Measurements from ENCODE around the gene KRT77. TPM values are rescaled to one million over a fixed set of nuclear protein-coding genes. Genes with fewer than 3 reads are reported as not detected.

Gene KRT77
- polyA plus RNA-seq, 1 of the 3 experiments (the other 2 are of a cell fraction), result not detected

- no peak for TF ChIP-seq USF2 (IDR thresholded peaks at IDR 0.05; ENCODE audit: borderline replicate concordance, low read depth, low read length)
- no peak for TF ChIP-seq NFIC (IDR thresholded peaks at IDR 0.05; ENCODE audit: borderline replicate concordance)
- TF ChIP-seq MXI1 (IDR thresholded peaks at IDR 0.05; ENCODE audit: low read depth, low read length), result no peak
These were observed 27.5 kb upstream of the KRT77 start (continued) for GRCh38 chr12:52730793-52731192.

GRCh38 chr12:52730383-52730782, 27.1 kb upstream of the KRT77 start:
- no peaks in the 10 kb centered on the region for H3K79me2 ChIP-seq (ENCODE audit: insufficient read depth)
- no peaks in the 10 kb centered on the region for H3K9me3 ChIP-seq
- POLR2A ChIA-PET, result no interaction called here
- no peaks in the 10 kb centered on the region for H3F3A ChIP-seq (replicated peaks; ENCODE audit: insufficient read depth)
- no peaks in the 10 kb centered on the region for H3K9me2 ChIP-seq
- no peaks in the 10 kb centered on the region for H3K36me3 ChIP-seq (replicated peaks in 1 of 2; ENCODE audit: control insufficient read depth in 1 of 2, insufficient read depth in 2 of 2, low read length in 1 of 2)
- no peak overlapping the region for H2AFZ ChIP-seq (ENCODE audit: low read depth)
- peaks cover 34% of the 10 kb centered on the region for H3K27me3 ChIP-seq (ENCODE audit: insufficient read depth)
- no peaks in the 10 kb centered on the region for H4K20me1 ChIP-seq (ENCODE audit: insufficient read depth)
- H3K27ac ChIP-seq (ENCODE audit: low read depth in 2 of 2, low read length in 1 of 2), result no peak overlapping the region
- TF ChIP-seq MXI1 (IDR thresholded peaks at IDR 0.05; ENCODE audit: low read depth, low read length), result no peak
- no peak for TF ChIP-seq CTCF (IDR thresholded peaks at IDR 0.05)
- no peak for TF ChIP-seq JUND (IDR thresholded peaks at IDR 0.05)
- TF ChIP-seq YY1 (IDR thresholded peaks at IDR 0.05; ENCODE audit: low read depth), result no peak
- TF ChIP-seq REST (IDR thresholded peaks at IDR 0.05; ENCODE audit: low read depth, low read length), result no peak
- no peak for TF ChIP-seq CHD2 (IDR thresholded peaks at IDR 0.05; ENCODE audit: low read length, partially characterized antibody)
- no peak for TF ChIP-seq TAF1 (IDR thresholded peaks at IDR 0.05; ENCODE audit: borderline replicate concordance, low read depth, low read length)
- no peak for TF ChIP-seq ELF1 (IDR thresholded peaks at IDR 0.05)
- TF ChIP-seq NRF1 (IDR thresholded peaks at IDR 0.05; ENCODE audit: low read depth, low read length), result no peak
- no peak for TF ChIP-seq FOXM1 (IDR thresholded peaks at IDR 0.05; ENCODE audit: low read depth)
- no peak for TF ChIP-seq IRF3 (IDR thresholded peaks at IDR 0.05; ENCODE audit: low read depth, low read length)
- no peak for TF ChIP-seq SMC3 (IDR thresholded peaks at IDR 0.05; ENCODE audit: low read depth, low read length)
- TF ChIP-seq RFX5 (IDR thresholded peaks at IDR 0.05; ENCODE audit: low read length), result no peak
- no peak for TF ChIP-seq ZBTB33 (IDR thresholded peaks at IDR 0.05; ENCODE audit: borderline replicate concordance, low read depth)
- no peak for TF ChIP-seq USF2 (IDR thresholded peaks at IDR 0.05; ENCODE audit: borderline replicate concordance, low read depth, low read length)
- TF ChIP-seq MEF2A (IDR thresholded peaks at IDR 0.05; ENCODE audit: borderline replicate concordance, low read depth), result no peak
- H3K4me3 ChIP-seq (ENCODE audit: low read depth in 2 of 2, low read length in 1 of 2), result no peak overlapping the region
- no peak for DNase-seq
- H3K4me2 ChIP-seq, result no peak overlapping the region
- CTCF ChIA-PET, result no interaction called here
- H3K9ac ChIP-seq, result no peak overlapping the region
- no peaks in the 10 kb centered on the region for H3K4me1 ChIP-seq (ENCODE audit: control insufficient read depth in 1 of 2, insufficient read depth in 2 of 2, low read depth in 1 of 2, low read length in 1 of 2)
- WGBS (ENCODE audit: low lambda C conversion rate), result 27% methylated on average over 13 of the region's 13 CpGs

All from SK-N-SH (cell line).